NT2/D1 (cell line): ENCODE data around the gene DUSP22.

Experiments used
- SUZ12 ChIP-seq: IDR thresholded peaks from 2 replicates; pipeline ENCODE4 v1.6.1; 2011; ENCODE audit not compliant: insufficient read length, insufficient read depth; ENCODE audit errors: extremely low read depth
- YY1 ChIP-seq: IDR thresholded peaks from 2 replicates; pipeline ENCODE4 v1.6.1; 2011; ENCODE audit not compliant: insufficient read length, insufficient read depth
- ZNF274 ChIP-seq: IDR thresholded peaks from 2 replicates; pipeline ENCODE4 v1.6.1; 2011; ENCODE audit warnings: mild to moderate bottlenecking, low read depth, low read length

DNA sequence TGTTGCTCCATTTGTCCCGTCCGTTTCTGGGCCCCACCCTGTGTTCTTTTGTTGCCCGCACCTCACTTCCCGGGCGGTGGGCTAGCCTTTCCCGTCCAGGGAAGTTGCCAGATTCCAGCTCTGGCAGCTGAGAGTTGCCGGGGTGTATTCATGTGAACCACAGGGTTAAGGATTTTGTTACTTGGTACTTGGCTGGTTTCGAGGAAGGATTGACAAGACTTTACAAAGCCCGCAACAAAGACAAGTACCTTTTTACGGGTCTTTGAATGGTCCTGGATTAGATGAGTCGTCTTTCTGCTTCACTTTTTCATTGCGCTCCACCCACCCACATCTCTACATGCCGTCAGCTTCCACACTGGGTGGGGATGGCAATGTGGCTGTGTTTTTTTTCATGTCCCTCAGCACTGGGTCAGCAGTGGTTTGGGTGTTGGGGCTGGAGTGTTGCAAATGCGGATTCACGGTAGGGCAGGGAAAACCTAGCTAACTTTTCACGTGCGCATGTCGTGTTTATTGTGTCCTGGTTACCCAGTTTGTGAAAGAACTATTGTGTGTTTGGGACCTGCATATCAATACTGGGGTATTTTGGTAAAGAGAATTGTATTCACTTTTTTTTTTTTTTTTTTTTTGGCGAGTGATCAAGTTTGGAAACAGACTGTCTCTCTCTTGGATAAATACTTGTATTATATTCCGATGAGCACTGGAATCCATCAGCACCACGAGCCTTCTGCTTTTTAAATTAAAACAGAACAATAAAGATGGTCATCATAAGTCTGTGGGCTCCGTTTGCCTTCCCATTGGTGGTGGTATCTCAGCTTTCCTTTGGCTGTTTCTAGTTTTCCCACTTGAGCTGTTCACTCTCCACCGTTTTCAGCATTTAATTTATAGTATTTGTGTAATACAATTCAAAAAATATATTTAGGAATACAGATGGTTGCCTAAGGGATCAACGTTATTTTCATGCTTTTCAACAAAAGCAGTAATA lies 1.2 kb downstream of the DUSP22 start:
- TF ChIP-seq YY1 (no peak), ZNF274 (no peak), SUZ12 (no peak)
